Hindlimb muscle (tissue), 1 donor: ENCODE results near the gene ATXN7L3. TPM values are rescaled to one million over a fixed set of nuclear protein-coding genes. Genes with fewer than 3 reads are reported as not detected.
"Not testable (repeated sequence)": the region's sequence is repeated elsewhere in the genome, so short reads cannot be mapped to it uniquely, and the experiment has no call there.

ENCODE experiments used
- DNase-seq: peaks from one replicate; pipeline ENCODE4 v3.0.0-alpha.2; 2013
- polyA plus RNA-seq: library from polyadenylated mRNA; unstranded; fragments of 120-200 nt; gene quantifications from one replicate; pipeline ENCODE4 v1.2.1, GENCODE V29; 2013; ENCODE audit not compliant: insufficient read length

Gene ATXN7L3
- polyA plus RNA-seq, 1 donor = 59.5 TPM

DNA sequence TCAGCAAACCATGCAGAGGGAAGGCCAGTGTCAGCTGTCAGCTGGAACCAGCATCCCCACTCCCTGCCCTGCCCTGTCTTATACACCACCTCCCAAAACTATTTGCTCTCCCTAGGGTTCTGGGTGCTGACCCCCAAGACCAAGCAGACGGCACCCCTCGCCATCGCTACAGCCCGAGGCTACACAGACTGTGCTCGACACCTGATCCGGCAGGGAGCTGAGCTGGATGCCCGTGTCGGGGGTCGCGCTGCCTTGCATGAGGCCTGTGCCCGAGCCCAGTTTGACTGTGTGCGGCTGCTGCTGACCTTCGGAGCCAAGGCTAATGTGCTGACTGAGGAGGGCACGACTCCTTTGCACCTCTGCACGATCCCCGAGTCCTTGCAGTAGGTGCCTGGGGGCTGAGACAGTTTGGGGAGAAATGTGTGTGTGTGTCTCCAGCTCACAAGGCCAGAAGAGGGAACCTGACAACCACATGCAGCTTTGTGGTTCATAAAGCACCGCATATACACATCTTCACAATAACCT is 27.7 kb downstream of the ATXN7L3 start:
- DNase-seq = no peak

DNA sequence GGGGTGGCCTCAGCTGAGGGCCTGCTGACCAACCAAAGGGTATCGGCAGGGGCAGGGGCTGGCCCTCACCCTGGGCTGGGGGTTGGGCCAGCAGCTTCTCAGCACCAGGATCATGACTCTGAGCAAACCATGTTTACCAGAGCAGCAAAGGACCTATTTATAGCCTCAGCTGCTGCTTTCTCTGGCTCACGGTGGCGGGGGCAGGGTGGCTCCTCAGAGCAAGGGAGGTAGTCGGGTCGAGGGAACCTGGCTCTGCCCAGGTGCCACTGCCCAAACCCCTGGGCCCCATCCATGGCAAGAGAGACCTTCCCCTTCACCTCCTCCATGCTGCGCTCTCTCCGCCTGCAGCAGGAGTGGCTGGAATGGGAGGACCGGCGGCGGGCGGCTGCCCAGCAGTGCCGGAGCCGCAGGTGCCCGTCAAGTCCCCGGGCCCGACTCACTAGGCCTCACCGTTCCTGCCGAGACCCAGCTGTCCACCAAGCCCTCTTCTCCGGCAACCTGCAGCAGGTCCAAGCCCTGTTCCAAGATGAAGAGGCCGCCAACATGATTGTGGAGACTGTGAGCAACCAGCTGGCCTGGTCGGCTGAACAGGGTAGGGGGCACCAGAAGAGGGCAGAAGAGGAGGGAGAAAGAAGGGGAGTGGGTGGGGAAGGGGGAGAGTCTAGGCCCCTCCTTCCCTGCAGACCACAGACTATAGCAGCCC is 29.0 kb downstream of the ATXN7L3 start, which contains the start of gene ASB16:
ASB16 (plus strand) TSS at position 206 of the 703 bp plus-strand sequence; CDS start at position 292, 86 bp downstream.
- no peak for DNase-seq

DNA sequence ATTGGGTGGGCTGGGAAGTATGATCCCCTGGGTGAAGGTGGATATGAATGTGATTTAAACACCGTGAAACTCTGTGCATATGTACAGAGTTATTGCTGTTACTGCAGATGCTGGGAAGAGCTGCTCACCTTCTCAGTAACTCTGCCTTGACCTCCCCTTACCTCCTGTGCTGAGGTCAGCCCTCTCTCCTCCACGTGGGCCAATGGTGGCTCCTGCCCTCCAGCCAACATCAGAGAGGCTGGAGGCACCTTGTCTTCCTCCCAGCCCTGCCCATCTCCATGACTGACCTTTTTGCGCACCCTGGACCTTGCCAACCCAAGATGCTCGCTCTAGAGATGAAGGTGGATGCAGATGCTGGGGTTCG is 29.6 kb downstream of the ATXN7L3 start:
- no peak for DNase-seq

DNA sequence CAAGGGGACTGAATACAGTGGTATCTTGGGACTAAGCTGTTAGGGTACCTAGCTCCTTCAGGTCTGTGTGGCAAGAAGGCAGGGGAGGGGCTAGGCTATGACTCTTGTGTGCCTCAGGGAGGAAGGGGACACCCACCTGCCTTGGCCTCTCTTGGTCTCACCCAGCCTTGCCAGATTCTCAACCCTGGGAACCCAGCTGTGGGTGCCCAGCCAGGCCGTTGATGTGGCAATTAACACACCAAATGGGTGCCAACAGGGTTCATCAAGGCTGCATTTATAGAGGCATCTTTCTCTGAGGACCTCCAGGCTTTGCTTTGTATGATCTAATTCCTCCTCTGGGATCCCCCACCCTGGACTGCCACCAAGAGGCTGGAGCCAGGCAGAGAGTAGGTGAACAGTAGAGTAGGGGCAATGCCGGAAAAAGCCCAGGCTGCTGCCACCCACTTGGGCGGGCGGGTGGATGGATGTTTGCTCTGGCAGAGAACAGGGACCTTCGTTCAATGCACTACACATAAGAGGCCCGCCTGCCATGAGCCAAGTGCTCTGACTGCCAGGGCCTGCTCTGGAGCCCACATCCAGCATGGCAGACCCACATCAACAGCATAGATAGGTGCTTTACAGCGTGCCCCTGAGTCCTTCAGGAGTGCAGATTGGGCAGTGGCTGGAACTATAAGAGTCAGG is 32.4 kb downstream of the ATXN7L3 start:
- DNase-seq = no peak

DNA sequence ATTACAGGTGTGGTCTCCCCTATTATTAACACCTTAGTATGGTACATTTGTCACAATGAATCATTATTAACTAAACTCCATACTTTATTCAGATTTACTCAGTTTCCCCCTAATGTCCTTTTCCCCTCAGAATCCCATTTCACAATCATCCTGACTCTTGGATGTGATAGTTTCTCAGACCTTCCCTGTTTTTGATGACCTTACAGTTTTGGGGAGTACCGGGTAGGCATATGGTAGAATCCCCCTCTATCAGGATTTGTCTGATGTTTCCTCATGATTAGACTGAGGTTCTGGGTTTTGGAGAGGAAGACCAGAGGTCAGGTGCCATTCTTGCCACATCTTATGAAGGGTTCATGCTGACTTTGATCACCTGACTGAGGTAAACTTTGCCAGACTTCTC is 35.2 kb downstream of the ATXN7L3 start:
- DNase-seq = no peak

DNA sequence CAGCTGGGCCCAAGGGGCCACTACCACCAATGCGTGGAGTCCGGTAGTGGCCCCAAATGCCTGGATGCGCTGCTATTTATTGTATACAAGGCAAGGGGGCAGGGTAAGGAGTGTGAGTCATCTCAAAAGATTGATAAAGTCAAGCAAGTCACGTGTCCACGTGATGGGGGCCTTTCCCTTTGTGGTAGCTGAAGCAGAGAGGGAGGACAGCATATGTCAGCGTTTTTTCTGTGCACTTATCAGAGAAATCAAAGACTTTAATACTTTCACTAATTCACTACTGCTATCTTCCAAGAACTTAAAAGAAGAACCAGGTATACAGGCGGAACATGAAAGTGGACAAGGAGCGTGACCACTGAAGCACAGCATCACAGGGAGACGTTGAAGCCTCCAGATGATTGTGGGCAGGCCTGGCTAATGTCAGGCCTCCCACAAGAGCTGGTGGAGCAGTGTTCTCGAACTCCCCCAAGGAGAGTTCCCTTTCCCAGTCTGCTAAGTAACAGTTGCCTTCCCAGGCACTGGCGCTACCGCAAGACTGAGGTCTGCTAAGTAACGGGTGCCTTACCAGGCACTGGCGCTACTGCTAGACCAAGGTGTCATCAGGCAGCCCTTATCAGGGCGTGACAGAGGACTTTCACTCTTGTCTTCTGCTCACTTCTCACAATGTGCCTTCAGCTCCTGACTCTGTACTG is 40.0 kb downstream of the ATXN7L3 start:
- no peak for DNase-seq

DNA sequence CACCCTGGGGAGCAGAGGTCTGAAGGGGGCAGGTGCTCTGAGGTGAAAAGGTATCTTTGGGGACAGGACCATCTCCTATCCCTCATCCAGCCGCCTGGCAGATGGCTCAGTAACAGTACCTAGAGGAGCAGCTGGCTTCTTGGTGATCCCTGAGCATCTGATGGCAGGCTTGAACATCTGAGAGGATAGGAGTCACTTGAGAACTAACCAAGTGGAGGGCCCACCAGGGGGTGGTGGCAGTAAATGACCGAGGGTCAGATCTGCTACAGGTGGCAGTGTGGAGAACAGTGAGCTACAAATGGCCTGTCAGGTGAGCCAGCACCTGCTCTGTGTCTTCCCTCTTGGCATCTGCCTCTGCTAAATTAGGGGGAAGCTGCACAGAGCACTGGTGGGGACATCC is 44.2 kb downstream of the ATXN7L3 start:
- DNase-seq = no peak

DNA sequence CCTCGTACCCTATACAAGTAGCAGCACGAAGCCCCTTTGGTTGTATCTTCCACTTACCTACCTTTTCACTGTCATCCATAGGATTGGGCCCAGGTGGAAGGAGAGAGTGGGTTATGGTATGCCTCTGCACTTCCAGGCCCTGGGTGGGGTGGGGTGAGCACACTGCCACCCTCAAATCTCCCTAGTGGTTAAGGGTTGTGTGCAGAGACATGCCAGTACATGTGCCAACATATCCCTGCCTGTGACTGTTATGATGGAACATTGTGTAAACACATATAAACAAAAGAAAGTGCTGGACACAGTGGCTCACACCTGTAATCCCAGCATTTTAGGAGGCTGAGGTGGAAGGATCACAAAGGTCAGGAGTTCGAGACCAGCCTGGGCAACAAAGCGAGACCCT is 46.8 kb downstream of the ATXN7L3 start:
- no peak for DNase-seq

DNA sequence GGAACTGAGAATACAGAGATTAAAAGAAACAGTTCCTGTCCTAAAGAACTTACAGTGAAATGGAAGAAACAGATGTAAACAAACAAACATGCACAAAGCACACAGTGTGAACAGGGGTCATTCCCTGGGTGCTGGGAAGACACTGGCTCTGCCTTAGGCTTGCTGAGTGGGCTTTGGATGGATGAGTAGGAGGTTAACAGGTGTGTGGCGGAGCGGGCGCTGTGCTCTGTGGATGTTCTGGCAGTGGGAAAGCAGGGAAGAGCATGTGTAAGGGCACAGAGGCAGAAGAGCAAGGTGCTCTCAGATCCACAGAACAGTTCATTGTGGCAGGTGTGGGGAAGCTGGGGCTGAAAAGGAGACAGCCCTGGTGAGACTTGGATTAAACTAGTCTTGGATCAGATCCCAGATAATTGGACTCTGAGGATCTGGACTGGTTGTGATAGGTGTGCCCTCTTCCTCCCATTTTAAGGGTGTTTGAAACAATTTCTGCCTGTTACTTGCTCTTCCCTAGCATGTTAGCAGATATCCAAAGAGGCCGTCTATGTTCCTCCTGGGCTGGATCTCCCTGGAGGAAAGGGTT is 49.8 kb downstream of the ATXN7L3 start:
- no peak for DNase-seq

DNA sequence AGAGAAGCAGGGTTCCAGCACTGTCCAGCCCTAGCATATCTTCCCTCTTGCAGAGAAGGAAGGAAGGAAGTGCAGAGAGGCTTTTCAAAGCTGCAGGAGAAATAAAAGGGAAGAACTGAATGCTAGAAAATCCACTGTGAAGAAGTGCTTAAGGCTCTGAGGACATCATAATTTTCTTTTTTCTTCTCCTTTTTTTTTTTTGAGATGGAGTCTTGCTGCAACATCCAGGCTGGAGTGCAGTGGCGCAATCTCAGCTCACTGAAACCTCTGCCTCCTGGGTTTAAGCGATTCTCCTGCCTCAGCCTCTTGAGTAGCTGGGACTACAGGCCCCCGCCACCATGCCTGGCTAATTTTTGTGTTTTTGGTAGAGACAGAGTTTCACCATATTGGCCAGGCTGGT is 50.6 kb downstream of the ATXN7L3 start:
- not testable (repeated sequence) for DNase-seq

DNA sequence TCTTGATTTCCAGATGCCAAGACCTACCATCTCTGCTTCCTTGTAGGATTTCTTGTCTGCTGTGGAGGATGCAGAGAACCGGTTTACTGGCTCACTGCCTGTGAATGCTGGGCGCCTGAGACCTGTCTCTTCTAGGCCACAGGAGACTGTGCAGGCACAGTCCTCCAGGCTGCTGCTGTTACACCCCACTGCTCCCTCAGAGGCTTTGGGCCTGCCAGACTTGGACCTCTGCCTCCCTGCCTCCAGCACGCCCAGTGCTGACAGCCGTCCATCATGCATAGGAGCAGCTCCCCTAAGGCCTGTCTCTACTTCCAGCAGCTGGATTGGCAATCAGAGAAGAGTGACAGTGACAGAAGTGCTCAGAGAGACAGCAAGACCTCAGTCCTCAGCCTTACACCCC is 51.9 kb downstream of the ATXN7L3 start:
- DNase-seq = no peak

DNA sequence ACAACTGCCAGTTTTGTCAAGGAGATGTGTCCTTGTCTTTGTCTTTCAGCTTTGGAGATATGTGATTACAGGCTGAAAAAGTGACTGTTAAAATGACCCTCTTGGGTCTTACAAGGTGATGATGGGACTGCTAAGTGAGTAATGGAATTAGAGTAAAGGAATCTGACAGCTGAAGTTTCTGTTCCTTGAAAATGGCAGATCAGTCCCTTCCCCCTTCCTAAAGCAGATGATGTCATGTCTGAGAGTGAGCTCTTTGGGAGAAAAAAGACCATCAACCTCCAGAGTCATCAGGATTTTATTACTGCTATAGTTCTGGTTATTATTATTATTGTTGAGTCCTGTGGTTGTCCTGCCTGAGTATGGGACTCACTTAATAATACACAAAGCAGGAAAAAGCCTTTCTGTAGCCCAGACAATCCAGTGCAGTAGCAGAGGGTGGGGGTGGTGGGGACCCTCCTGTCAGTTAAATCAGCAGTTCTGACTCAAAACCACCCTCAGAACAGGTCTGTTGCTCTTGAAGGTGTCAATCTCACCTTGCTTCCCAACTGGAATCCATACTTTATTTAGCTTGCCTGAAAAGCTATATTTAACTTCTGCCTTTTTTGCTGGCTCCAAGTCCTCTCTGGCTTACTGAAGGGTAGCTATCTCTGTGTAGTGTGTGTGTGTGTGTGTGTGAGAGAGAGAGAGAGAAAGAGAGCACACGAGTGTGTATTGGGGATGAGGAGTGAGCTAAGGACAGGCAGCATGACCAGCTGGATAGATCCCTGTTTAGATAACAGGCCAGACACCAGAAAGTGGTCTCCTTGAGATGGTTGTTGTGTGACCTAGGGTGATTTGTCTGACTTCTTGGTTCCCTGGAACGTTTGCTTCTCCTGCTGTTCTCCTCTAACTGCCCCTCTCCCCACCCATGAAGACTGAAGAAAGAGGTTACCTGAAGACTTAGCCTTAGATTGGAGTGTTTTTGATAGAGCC is 53.0 kb downstream of the ATXN7L3 start:
- no peak for DNase-seq

DNA sequence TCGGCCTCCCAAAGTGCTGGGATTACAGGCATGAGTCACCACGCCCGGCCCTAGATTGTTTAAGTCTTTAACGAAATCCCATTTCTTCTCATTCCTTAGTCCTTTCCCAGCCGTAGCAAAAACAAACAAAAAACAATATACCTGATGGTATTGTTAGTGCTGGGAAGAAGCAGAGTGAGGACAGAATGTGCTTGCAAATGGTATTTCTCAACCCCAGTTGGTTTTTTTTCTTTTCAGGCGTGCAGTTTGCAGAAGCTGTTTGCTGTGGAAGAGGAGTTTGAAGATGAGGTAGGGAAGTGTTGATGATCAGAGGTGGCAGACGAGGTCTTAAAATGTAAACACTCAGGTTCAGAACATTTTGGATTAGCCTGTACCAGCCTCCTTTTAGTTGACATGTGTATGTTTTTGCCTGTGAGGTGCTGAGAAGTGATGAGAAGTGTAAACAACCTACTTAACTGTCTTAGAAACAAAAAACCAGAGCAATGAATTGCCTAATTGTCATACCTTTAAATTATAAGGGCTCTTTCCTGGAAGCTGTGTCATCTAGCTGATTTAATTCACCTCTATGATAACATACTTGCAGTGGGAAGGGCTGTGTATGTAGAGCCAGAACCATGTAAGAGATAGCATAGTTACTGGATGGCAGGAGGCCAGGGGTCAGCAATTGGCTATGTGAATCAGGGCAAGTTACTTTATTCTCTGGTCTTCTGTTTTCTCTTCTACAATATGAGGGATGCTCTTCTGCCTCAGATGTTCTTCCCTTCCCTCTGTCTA is 54.5 kb downstream of the ATXN7L3 start:
- no peak for DNase-seq

DNA sequence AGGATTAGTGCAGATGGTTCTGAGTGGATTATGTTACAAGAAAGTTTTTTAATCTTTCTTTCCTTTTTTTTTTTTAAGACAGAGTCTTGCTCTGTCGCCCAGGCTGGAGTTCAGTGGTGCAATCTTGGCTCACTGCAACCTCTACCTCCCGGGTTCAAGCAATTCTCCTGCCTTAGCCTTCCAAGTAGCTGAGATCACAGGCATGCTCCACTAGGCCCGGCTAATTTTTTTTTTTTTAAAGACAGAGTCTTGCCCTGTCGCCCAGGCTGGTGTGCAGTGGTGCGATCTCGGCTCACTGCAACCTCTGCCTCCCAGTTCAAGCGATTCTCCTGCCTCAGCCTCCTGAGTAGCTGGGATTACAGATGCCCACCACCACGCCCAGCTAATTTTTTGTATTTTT is 55.8 kb downstream of the ATXN7L3 start:
- DNase-seq = not testable (repeated sequence)

Other genes with a start within 250 kb of the ATXN7L3 start
- gene PYY, start 245.9 kb downstream of the ATXN7L3 start, polyA plus RNA-seq = not detected
- gene NAGS, start 195.3 kb downstream of the ATXN7L3 start, polyA plus RNA-seq = 0.19 TPM
- gene TMEM101, start 184.9 kb downstream of the ATXN7L3 start, polyA plus RNA-seq = 33.1 TPM
- 23.3 TPM for gene LSM12, start 133.2 kb downstream of the ATXN7L3 start, polyA plus RNA-seq
- 39.3 TPM for gene G6PC3, start 129.1 kb downstream of the ATXN7L3 start, polyA plus RNA-seq
- 64.6 TPM for gene HDAC5, start 76.2 kb downstream of the ATXN7L3 start, polyA plus RNA-seq
- gene HROB, start 58.0 kb downstream of the ATXN7L3 start, polyA plus RNA-seq = 2.7 TPM
- 26.9 TPM for gene ASB16, start 29.2 kb downstream of the ATXN7L3 start, polyA plus RNA-seq
- 58.1 TPM for gene TMUB2, start 12.9 kb downstream of the ATXN7L3 start, polyA plus RNA-seq
- gene UBTF, start 19.8 kb upstream of the ATXN7L3 start, polyA plus RNA-seq = 74.0 TPM
- gene SLC4A1, start 68.3 kb upstream of the ATXN7L3 start, polyA plus RNA-seq = 9.0 TPM
- gene RUNDC3A, start 108.7 kb upstream of the ATXN7L3 start, polyA plus RNA-seq = 1.1 TPM
- gene SLC25A39, start 124.9 kb upstream of the ATXN7L3 start, polyA plus RNA-seq = 54.8 TPM
- 277 TPM for gene GRN, start 145.4 kb upstream of the ATXN7L3 start, polyA plus RNA-seq
- 166 TPM for gene FAM171A2, start 164.0 kb upstream of the ATXN7L3 start, polyA plus RNA-seq
- 3.8 TPM for gene ITGA2B, start 189.8 kb upstream of the ATXN7L3 start, polyA plus RNA-seq